Tibial artery (tissue), 4 donors: ENCODE results near the gene ALDOC.

Experiments
- DNase-seq, 2 donors: peaks; one replicate each; pipeline ENCODE4 v3.0.0-alpha.2; 2019
- H3K27ac ChIP-seq, 2 donors: fragments of 200-600 bp; sonication (generic) in 1 of 2; 1 replicate in 1 of 2; 2 replicates in 1 of 2; pipeline ENCODE4 v1.5.1; 2018 to 2019; ENCODE audit warnings: mild to moderate bottlenecking in 1 of 2
- H3K27me3 ChIP-seq, 2 donors: fragments of 200-600 bp; sonication (generic) in 1 of 2; one replicate each; pipeline versions ENCODE4 v1.5.1 to v1.6.0; 2016 to 2019
- H3K36me3 ChIP-seq, 3 donors: fragments of 200-600 bp; sonication (generic) in 2 of 3; one replicate each; pipeline ENCODE4 v1.5.1; 2016 to 2019; ENCODE audit warnings: mild to moderate bottlenecking in 2 of 3
- H3K4me1 ChIP-seq, 4 donors: fragments of 200-600 bp; sonication (generic) in 2 of 4; 1 replicate in 3 of 4; 2 replicates in 1 of 4; pipeline ENCODE4 v1.5.1; 2016 to 2019
- H3K4me3 ChIP-seq, 2 donors: fragments of 200-600 bp; sonication (generic) in 1 of 2; 1 replicate in 1 of 2; 2 replicates in 1 of 2; pipeline ENCODE4 v1.5.1; 2018 to 2019; ENCODE audit warnings: mild to moderate bottlenecking in 2 of 2
- H3K9me3 ChIP-seq, 3 donors: fragments of 200-600 bp; sonication (generic) in 1 of 3; one replicate each; pipeline ENCODE4 v1.5.1; 2016 to 2019
- CTCF ChIP-seq, 2 experiments: fragments of 200-600 bp in 1 of 2; fragments of 450-650 bp in 1 of 2; IDR thresholded peaks; one replicate each; pipeline ENCODE4 v1.5.1; 2017 to 2019; ENCODE audit warnings: antibody characterized with exemption in 2 of 2, mild to moderate bottlenecking in 1 of 2, moderate library complexity in 1 of 2
- intact Hi-C: fragments of 100-400 bp; cut with DNase I; formaldehyde crosslinking; loops from one replicate; pipeline ENCODE4 v1.15.0; 2023; ENCODE audit warnings: low total_unique reads

The ALDOC gene

DNA sequence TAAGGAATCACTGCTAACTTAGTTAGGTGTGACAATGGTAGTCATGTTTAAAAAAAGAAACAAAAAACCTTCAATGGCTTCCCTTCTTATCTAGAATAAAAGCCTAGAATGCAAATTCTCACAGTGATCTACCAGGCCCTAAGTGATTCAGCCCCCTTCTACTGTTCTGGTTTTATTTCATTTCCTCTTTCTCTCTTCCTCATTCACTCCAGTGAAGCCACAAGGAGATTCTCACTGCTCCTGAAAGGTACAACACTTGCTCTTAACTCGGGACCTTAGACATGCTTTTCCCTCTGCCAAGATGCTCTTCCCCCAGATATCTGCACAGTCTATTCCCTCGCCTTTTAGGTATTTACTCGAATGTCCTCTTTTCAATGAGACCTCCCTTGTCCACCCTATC, 9.1 kb downstream of the ALDOC start:
- Histone ChIP-seq H3K36me3 (peaks cover 6 to 29% (median 13%) of the 10 kb centered on the region in 3 donors), H3K27ac (no peak overlapping the region), H3K27me3 (no peaks in the 10 kb centered on the region), H3K4me3 (no peak overlapping the region), H3K9me3 (no peaks in the 10 kb centered on the region), H3K4me1 (peaks cover 0 to 26% (median 18%) of the 10 kb centered on the region in 4 donors)
- no peak for TF ChIP-seq CTCF (IDR thresholded peaks at IDR 0.05)
- no peak for DNase-seq
- intact Hi-C loops = no loop called here

GRCh38 chr17:28563475-28563874, 13.2 kb downstream of the ALDOC start:
- intact Hi-C loops = no loop called here
- Histone ChIP-seq H3K27ac (no peak overlapping the region), H3K27me3 (no peaks in the 10 kb centered on the region), H3K9me3 (no peaks in the 10 kb centered on the region), H3K4me1 (peaks cover 0 to 7% (median 0%) of the 10 kb centered on the region in 4 donors), H3K36me3 (peaks cover 39 to 71% (median 51%) of the 10 kb centered on the region in 3 donors), H3K4me3 (no peak overlapping the region)
- no peak for DNase-seq
- TF ChIP-seq CTCF (IDR thresholded peaks at IDR 0.05) = no peak

GRCh38 chr17:28555022-28555421, 21.7 kb downstream of the ALDOC start:
- no peak for TF ChIP-seq CTCF (IDR thresholded peaks at IDR 0.05)
- H3K36me3 ChIP-seq = peaks cover 56 to 68% (median 67%) of the 10 kb centered on the region in 3 donors
- intact Hi-C loops = loop anchor here (10.0 kb wide), 1 partner anchor 510 kb away; the partner anchor contains the start of gene NLK
- no peak overlapping the region for H3K4me3 ChIP-seq
- no peaks in the 10 kb centered on the region for H3K27me3 ChIP-seq
- no peak for DNase-seq
- H3K9me3 ChIP-seq = no peaks in the 10 kb centered on the region
- H3K4me1 ChIP-seq = peaks cover 0 to 17% (median 12%) of the 10 kb centered on the region in 4 donors
- no peak overlapping the region for H3K27ac ChIP-seq

GRCh38 chr17:28554565-28554964, 22.1 kb downstream of the ALDOC start:
- Histone ChIP-seq H3K4me1 (peaks cover 0 to 21% (median 12%) of the 10 kb centered on the region in 4 donors), H3K9me3 (no peaks in the 10 kb centered on the region), H3K27me3 (no peaks in the 10 kb centered on the region), H3K4me3 (no peak overlapping the region), H3K36me3 (peaks cover 52 to 64% (median 62%) of the 10 kb centered on the region in 3 donors), H3K27ac (no peak overlapping the region)
- TF ChIP-seq CTCF (IDR thresholded peaks at IDR 0.05) = no peak
- intact Hi-C loops = loop anchor here (5.0 to 10.0 kb wide), 2 partner anchors 58 to 510 kb away; partner anchors contain the start of genes NLK and RSKR
- DNase-seq = no peak

DNA sequence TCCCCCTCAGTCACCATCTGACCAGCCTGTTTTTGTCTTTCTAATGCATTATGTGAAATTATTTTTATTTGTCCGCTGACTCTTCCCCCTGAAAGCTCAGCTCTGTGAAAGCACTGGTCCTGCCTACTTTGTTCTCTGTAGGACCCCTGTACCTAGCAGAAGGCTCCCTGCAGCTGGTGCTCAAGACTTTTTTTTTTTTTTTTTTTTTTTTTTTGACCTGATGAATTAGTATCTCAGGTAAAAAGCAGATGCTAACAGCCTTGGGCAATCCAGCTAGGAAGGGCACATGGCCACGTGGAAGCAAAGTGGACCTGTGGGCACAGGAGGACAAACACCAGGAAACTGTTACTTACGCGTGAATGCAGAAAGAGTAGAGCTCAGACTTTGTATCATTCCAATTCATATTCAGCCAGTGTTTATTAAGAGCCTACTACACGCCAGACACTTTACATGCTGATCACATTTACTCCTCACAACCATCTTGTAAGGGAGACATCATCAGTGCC, 23.6 kb downstream of the ALDOC start:
- peak overlapping the region; percentile 74 to 75 for H3K27ac ChIP-seq
- peak overlapping the region; percentile 79 to 87 for H3K4me3 ChIP-seq
- TF ChIP-seq CTCF (IDR thresholded peaks at IDR 0.05) = no peak
- intact Hi-C loops = loop anchor here (5.0 to 10.0 kb wide), 2 partner anchors 59 to 508 kb away; partner anchors contain the start of genes NLK and RSKR
- no peaks in the 10 kb centered on the region for H3K27me3 ChIP-seq
- peaks cover 42 to 49% (median 47%) of the 10 kb centered on the region in 3 donors for H3K36me3 ChIP-seq
- no peak for DNase-seq
- peaks cover 0 to 21% (median 12%) of the 10 kb centered on the region in 4 donors for H3K4me1 ChIP-seq
- no peaks in the 10 kb centered on the region for H3K9me3 ChIP-seq
